SK-N-SH treated with all-trans-retinoic acid at 6 μM for 48 hours (cell line): ENCODE measurements around the gene NAA60.

ENCODE experiments used
- ATAC-seq: fragments of 200-7000 bp; cut with Tn5 transposase; 3 replicates; pipeline ENCODE4 v1.9.1; 2020; ENCODE audit warnings: mild to moderate bottlenecking, moderate library complexity
- BACH2 ChIP-seq: fragments of 250-450 bp; sonication (Bioruptor Pico); IDR thresholded peaks from 2 replicates; pipeline ENCODE4 v1.9.0; 2021; ENCODE audit warnings: mild to moderate bottlenecking, borderline replicate concordance
- CSDC2 ChIP-seq: fragments of 250-450 bp; sonication (Bioruptor Pico); IDR thresholded peaks from 2 replicates; pipeline ENCODE4 v1.5.0; 2020; ENCODE audit warnings: mild to moderate bottlenecking, moderate library complexity
- ESRRG ChIP-seq: fragments of 250-450 bp; sonication (Bioruptor Pico); IDR thresholded peaks from 2 replicates; pipeline ENCODE4 v1.6.1; 2021; ENCODE audit warnings: mild to moderate bottlenecking
- GLIS3 ChIP-seq: fragments of 250-450 bp; sonication (Bioruptor Pico); IDR thresholded peaks from 2 replicates; pipeline ENCODE4 v1.5.0; 2020; ENCODE audit warnings: mild to moderate bottlenecking, moderate library complexity
- ISL1 ChIP-seq: fragments of 250-450 bp; sonication (Bioruptor Pico); IDR thresholded peaks from 2 replicates; pipeline ENCODE4 v2.1.2; 2022; ENCODE audit warnings: mild to moderate bottlenecking, moderate library complexity
- OSR1 ChIP-seq: fragments of 250-450 bp; sonication (Bioruptor Pico); IDR thresholded peaks from 2 replicates; pipeline ENCODE4 v1.8.0; 2022; ENCODE audit warnings: moderate library complexity, mild to moderate bottlenecking, inconsistent platforms
- PPARA ChIP-seq: fragments of 250-450 bp; sonication (Bioruptor Pico); IDR thresholded peaks from 2 replicates; pipeline ENCODE4 v1.5.0; 2020; ENCODE audit warnings: mild to moderate bottlenecking, borderline replicate concordance
- RARB ChIP-seq: fragments of 250-450 bp; sonication (Bioruptor Pico); IDR thresholded peaks from 2 replicates; pipeline ENCODE4 v1.8.0; 2021; ENCODE audit warnings: mild to moderate bottlenecking, moderate library complexity
- SNAI2 ChIP-seq: fragments of 250-450 bp; sonication (Bioruptor Pico); IDR thresholded peaks from 2 replicates; pipeline ENCODE4 v1.5.0; 2020; ENCODE audit warnings: mild to moderate bottlenecking, moderate library complexity
- TCF4 ChIP-seq: fragments of 250-450 bp; sonication (Bioruptor Pico); IDR thresholded peaks from 2 replicates; pipeline ENCODE4 v1.8.0; 2021; ENCODE audit warnings: mild to moderate bottlenecking, moderate library complexity, borderline replicate concordance
- TSHZ2 ChIP-seq: fragments of 250-450 bp; sonication (Bioruptor Pico); IDR thresholded peaks from 2 replicates; pipeline ENCODE4 v1.5.0; 2020; ENCODE audit warnings: mild to moderate bottlenecking, moderate library complexity
- ZC3H10 ChIP-seq: fragments of 250-450 bp; sonication (Bioruptor Pico); IDR thresholded peaks from 2 replicates; pipeline ENCODE4 v1.5.1; 2021; ENCODE audit warnings: mild to moderate bottlenecking, moderate library complexity
- ZFP3 ChIP-seq: fragments of 250-450 bp; sonication (Bioruptor Pico); IDR thresholded peaks from 2 replicates; pipeline ENCODE4 v1.5.0; 2020; ENCODE audit warnings: mild to moderate bottlenecking, moderate library complexity
- ZFP30 ChIP-seq: fragments of 450-650 bp; formaldehyde crosslinking; IDR thresholded peaks from 2 replicates; pipeline ENCODE4 v1.5.0; 2022; ENCODE audit warnings: mild to moderate bottlenecking, moderate library complexity
- ZNF565 ChIP-seq: fragments of 450-650 bp; formaldehyde crosslinking; conservative IDR thresholded peaks from 2 replicates; pipeline ENCODE4 v1.5.0; 2020; ENCODE audit warnings: low read depth, mild to moderate bottlenecking, moderate library complexity
- ZNF70 ChIP-seq: fragments of 450-650 bp; formaldehyde crosslinking; IDR thresholded peaks from 2 replicates; pipeline ENCODE4 v1.5.0; 2020; ENCODE audit warnings: mild to moderate bottlenecking, moderate library complexity
- ZNF8 ChIP-seq: fragments of 450-650 bp; formaldehyde crosslinking; IDR thresholded peaks from 2 replicates; pipeline ENCODE4 v1.5.0; 2020; ENCODE audit warnings: mild to moderate bottlenecking, moderate library complexity
- TF ChIP-seq, protein P1 (sequence below): fragments of 250-450 bp; sonication (Bioruptor Pico); IDR thresholded peaks from 2 replicates; pipeline ENCODE4 v1.8.0; 2020; ENCODE audit warnings: mild to moderate bottlenecking, moderate library complexity, borderline replicate concordance
- TF ChIP-seq, protein P2 (sequence below): fragments of 250-450 bp; sonication (Bioruptor Pico); IDR thresholded peaks from 2 replicates; pipeline ENCODE4 v1.5.1; 2021; ENCODE audit warnings: mild to moderate bottlenecking, moderate library complexity

The NAA60 gene

GRCh38 chr16:3503523-3503922, 60.0 kb downstream of the NAA60 start:
- ATAC-seq, result no peak
- no peak for TF ChIP-seq TSHZ2 (CRISPR knock-in tag)
- no peak for TF ChIP-seq ESRRG (CRISPR knock-in tag)
- no peak for TF ChIP-seq ZFP30 (CRISPR knock-in tag)
- no peak for TF ChIP-seq TCF4 (CRISPR knock-in tag)
- TF ChIP-seq ISL1 (CRISPR knock-in tag), result no peak
- TF ChIP-seq ZNF565 (CRISPR knock-in tag), result no peak
- TF ChIP-seq, protein P1, sequence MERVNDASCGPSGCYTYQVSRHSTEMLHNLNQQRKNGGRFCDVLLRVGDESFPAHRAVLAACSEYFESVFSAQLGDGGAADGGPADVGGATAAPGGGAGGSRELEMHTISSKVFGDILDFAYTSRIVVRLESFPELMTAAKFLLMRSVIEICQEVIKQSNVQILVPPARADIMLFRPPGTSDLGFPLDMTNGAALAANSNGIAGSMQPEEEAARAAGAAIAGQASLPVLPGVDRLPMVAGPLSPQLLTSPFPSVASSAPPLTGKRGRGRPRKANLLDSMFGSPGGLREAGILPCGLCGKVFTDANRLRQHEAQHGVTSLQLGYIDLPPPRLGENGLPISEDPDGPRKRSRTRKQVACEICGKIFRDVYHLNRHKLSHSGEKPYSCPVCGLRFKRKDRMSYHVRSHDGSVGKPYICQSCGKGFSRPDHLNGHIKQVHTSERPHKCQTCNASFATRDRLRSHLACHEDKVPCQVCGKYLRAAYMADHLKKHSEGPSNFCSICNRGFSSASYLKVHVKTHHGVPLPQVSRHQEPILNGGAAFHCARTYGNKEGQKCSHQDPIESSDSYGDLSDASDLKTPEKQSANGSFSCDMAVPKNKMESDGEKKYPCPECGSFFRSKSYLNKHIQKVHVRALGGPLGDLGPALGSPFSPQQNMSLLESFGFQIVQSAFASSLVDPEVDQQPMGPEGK (CRISPR knock-in tag), result no peak
- TF ChIP-seq OSR1 (CRISPR knock-in tag), result no peak

GRCh38 chr16:3508736-3509135, 65.3 kb downstream of the NAA60 start:
- TF ChIP-seq GLIS3 (CRISPR knock-in tag) (no peak), ESRRG (CRISPR knock-in tag) (no peak), BACH2 (CRISPR knock-in tag) (no peak), ZFP30 (CRISPR knock-in tag) (no peak), TCF4 (CRISPR knock-in tag) (no peak), RARB (CRISPR knock-in tag) (no peak)
- TF ChIP-seq, protein P2, sequence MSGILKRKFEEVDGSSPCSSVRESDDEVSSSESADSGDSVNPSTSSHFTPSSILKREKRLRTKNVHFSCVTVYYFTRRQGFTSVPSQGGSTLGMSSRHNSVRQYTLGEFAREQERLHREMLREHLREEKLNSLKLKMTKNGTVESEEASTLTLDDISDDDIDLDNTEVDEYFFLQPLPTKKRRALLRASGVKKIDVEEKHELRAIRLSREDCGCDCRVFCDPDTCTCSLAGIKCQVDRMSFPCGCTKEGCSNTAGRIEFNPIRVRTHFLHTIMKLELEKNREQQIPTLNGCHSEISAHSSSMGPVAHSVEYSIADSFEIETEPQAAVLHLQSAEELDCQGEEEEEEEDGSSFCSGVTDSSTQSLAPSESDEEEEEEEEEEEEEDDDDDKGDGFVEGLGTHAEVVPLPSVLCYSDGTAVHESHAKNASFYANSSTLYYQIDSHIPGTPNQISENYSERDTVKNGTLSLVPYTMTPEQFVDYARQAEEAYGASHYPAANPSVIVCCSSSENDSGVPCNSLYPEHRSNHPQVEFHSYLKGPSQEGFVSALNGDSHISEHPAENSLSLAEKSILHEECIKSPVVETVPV, result no peak
- no peak for ATAC-seq

DNA sequence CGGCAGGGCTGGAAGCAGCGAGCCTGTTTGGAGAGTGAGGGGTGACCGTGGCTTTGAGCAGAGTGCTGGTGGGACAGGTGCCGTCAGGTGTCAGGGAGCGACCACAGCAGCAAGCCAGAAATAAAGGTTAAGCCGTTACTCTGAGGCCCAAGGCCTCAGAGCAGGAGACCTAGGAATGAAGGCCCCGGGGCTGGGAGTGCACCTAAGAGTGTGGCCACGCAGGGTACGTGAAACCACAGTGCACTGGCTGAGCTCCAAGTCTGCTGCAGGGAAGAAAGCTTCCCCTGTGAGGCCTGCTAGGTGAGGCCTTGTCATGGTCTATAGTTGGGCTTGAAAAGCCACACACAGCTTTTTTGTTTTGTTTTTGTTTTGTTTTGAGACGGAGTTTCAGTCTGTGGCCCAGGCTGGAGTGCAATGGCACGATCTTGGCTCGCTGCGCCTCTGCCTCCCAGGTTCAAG, 66.0 kb downstream of the NAA60 start:
- ATAC-seq, result no peak
- TF ChIP-seq ZC3H10 (no peak), ZFP3 (CRISPR knock-in tag) (no peak), BACH2 (CRISPR knock-in tag) (no peak), CSDC2 (CRISPR knock-in tag) (no peak), ZNF8 (CRISPR knock-in tag) (no peak), PPARA (CRISPR knock-in tag) (no peak)
- TF ChIP-seq, protein P2, result no peak

- ATAC-seq, result no peak
- TF ChIP-seq ISL1 (CRISPR knock-in tag) (no peak), ZNF70 (CRISPR knock-in tag) (no peak), BACH2 (CRISPR knock-in tag) (no peak), SNAI2 (no peak)
Observed at GRCh38 chr16:3510416-3510815, 66.9 kb downstream of the NAA60 start.
